NT2/D1 (cell line): Measurements from ENCODE around the gene ZNF253.
"Not testable (repeated sequence)": the region's sequence is repeated elsewhere in the genome, so short reads cannot be mapped to it uniquely, and the experiment has no call there.

ENCODE experiments used
- SUZ12 ChIP-seq: IDR thresholded peaks from 2 replicates; pipeline ENCODE4 v1.6.1; 2011; ENCODE audit not compliant: insufficient read length, insufficient read depth; ENCODE audit errors: extremely low read depth
- YY1 ChIP-seq: IDR thresholded peaks from 2 replicates; pipeline ENCODE4 v1.6.1; 2011; ENCODE audit not compliant: insufficient read length, insufficient read depth
- ZNF274 ChIP-seq: IDR thresholded peaks from 2 replicates; pipeline ENCODE4 v1.6.1; 2011; ENCODE audit warnings: mild to moderate bottlenecking, low read depth, low read length

GRCh38 chr19:19933432-19934314 is 68.0 kb downstream of the ZNF253 start:
- TF ChIP-seq ZNF274 = 0 out of 2 replicates have a peak, but pooled peaks have one; percentile 44
- not testable (repeated sequence) for TF ChIP-seq SUZ12, YY1
